Fibroblast of lung (primary cell): ENCODE results near the gene C16orf74.

Experiments
- CTCF ChIP-seq, 2 donors: IDR thresholded peaks in 1 of 2; conservative IDR thresholded peaks in 1 of 2; 1 replicate in 1 of 2; 2 replicates in 1 of 2; pipeline ENCODE4 v1.5.1; 2011 to 2012; ENCODE audit warnings: low read length in 2 of 2, control low read depth in 1 of 2, inconsistent platforms in 1 of 2, low read depth in 1 of 2, mild to moderate bottlenecking in 1 of 2
- EZH2 ChIP-seq: IDR thresholded peaks from 2 replicates; pipeline ENCODE4 v1.5.1; 2012; ENCODE audit warnings: low read length, control low read depth, mild to moderate bottlenecking; ENCODE audit errors: missing control alignments

- TF ChIP-seq CTCF (conservative IDR thresholded peaks at IDR 0.05 in 1 of 2, IDR thresholded peaks at IDR 0.05 in 1 of 2; ENCODE audit: low read depth in 1 of 2, low read length in 2 of 2) (no peak), EZH2 (no peak)
Observed at GRCh38 chr16:85731179-85731578, 19.7 kb downstream of the C16orf74 start.
